Measurements from ENCODE around the gene SFXN5.

DNA sequence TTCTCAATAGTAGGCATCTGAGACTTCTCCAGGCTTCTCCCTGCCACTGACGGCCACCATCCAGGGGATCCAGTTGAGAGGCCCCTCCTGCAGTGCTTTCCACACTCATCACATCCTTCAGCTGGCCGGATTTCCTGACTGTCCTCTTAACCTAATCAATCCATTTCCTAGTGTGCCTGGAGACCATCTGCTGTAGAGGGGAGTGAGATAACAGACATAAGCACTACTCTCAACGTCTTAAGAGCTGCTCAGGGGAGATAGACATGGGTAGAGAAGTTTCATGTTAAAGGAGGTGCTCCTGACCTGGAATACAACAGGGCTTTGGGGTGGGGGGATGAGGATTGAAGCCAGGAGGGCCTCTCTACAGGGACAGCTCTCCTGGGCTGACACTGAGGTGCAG, 170.1 kb downstream of the SFXN5 start:
- TF ChIP-seq CTCF (IDR thresholded peaks at IDR 0.05; ENCODE audit: insufficient read depth, low read depth, low read length): no peak
- no peak for TF ChIP-seq EZH2 (IDR thresholded peaks at IDR 0.05; ENCODE audit: insufficient read depth, low read length)
